ENCODE measurements around the gene BIRC6.
"Not testable (repeated sequence)": the region's sequence is repeated elsewhere in the genome, so short reads cannot be mapped to it uniquely, and the experiment has no call there.

GRCh38 chr2:32365679-32366078 lies 8.9 kb downstream of the BIRC6 start:
- TF ChIP-seq POLR2AphosphoS5 (IDR thresholded peaks at IDR 0.05; ENCODE audit: low read depth, low read length); POLR2A (IDR thresholded peaks at IDR 0.05; ENCODE audit: control extremely low read depth in 1 of 2, low read depth in 2 of 2, low read length in 2 of 2); ZNF274 (IDR thresholded peaks at IDR 0.05; ENCODE audit: borderline replicate concordance, extremely low read depth, low read length); NRF1 (IDR thresholded peaks at IDR 0.05; ENCODE audit: low read depth, low read length); MAFK (IDR thresholded peaks at IDR 0.05; ENCODE audit: low read depth, low read length); RFX5 (IDR thresholded peaks at IDR 0.05; ENCODE audit: borderline replicate concordance, low read depth, low read length); CTCF (IDR thresholded peaks at IDR 0.05; ENCODE audit: control extremely low read depth in 1 of 3, insufficient read depth in 1 of 3, low read depth in 1 of 3, low read length in 3 of 3); HDAC2 (IDR thresholded peaks at IDR 0.05; ENCODE audit: borderline replicate concordance in 1 of 2, low read depth in 2 of 2, low read length in 2 of 2); ATF3 (IDR thresholded peaks at IDR 0.05; ENCODE audit: insufficient read depth, low read depth, low read length); YY1 (IDR thresholded peaks at IDR 0.05; ENCODE audit: low read depth, low read length); JUN (IDR thresholded peaks at IDR 0.05; ENCODE audit: low read depth, low read length): not testable (repeated sequence)

Data from H1 (cell line).